ENCODE measurements around the gene PPP1R9B.

Gene PPP1R9B

DNA sequence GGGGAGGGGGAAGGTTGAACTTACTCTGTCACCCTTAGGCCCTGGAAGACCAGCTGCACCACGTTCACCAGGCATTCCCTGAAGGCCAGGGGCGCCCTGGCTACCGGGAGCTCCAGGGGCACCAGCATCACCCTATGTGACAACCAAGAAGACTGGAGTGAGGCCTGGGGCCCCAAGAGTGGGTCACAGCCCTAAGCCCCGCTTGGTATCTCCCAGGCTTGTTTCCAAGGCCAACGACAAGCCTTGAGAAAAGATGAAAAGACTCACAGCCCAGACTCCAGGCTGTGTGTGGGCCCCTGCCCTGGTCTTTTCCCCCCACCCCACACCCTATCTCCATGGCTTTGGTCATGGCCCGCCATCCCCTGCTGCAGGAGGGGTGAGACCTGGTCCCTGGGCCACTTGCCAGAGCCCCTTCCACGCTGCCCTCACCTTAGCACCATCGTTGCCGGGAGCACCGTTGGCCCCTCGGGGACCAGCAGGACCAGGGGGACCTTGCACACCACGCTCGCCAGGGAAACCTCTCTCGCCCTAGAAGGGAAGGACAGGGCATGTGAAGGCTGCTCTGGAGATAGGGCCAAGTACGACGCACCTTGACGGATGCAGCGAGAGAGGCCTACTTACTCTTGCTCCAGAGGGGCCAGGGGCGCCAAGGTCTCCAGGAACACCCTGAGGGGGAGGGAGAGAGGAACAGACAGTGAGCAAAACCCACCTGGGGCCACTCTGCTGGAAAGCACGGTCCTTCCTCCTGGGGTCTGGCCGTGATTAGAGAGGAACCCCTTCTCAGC lies 41.1 kb upstream of the PPP1R9B start:
- TF ChIP-seq POLR2A (IDR thresholded peaks at IDR 0.05; ENCODE audit: low read depth, low read length): no peak
- FAIRE-seq: no peak
- no peak for DNase-seq (ENCODE audit: insufficient read length, low spot score)

DNA sequence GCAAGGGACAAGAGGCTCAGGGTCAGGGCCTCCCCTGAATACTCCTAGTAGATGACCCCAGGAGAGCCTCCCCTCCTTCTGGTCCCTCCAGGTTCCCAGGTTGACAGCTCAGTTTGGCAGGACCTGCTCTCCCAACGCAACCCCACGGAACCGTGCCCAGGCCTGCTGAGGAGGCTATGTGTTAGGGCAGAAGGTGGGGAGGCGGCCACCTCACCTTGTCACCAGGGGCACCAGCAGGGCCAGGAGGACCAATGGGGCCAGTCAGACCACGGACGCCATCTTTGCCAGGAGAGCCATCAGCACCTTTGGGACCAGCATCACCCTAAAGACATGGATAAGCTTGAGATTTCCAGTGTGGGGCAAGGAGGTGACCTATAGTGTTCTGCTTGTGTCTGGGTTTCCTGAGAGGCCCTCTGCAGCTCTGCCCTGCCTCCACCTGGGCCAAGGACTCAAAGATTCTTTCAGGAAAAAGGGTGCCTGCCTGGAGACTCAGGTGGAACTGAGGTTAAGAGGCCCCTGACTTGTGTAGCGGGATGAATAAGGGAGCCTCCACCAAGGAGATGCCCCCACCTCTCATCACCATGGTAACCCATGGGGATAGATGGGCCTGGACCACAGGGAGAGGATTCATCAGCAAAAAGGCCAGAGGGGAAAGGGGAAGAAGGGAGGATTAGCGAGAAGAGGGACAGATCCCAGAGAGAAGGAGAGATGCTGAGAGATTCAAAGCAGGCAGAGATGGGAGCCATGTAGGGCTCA lies 40.3 kb upstream of the PPP1R9B start:
- no peak for TF ChIP-seq POLR2A (IDR thresholded peaks at IDR 0.05; ENCODE audit: low read depth, low read length)
- no peak for DNase-seq (ENCODE audit: insufficient read length, low spot score)
- FAIRE-seq: no peak

- no peak for TF ChIP-seq POLR2A (IDR thresholded peaks at IDR 0.05; ENCODE audit: low read depth, low read length)
- DNase-seq (ENCODE audit: insufficient read length, low spot score): no peak
- no peak for FAIRE-seq
Measured at GRCh38 chr17:50190293-50190602, 39.8 kb upstream of the PPP1R9B start.

DNA sequence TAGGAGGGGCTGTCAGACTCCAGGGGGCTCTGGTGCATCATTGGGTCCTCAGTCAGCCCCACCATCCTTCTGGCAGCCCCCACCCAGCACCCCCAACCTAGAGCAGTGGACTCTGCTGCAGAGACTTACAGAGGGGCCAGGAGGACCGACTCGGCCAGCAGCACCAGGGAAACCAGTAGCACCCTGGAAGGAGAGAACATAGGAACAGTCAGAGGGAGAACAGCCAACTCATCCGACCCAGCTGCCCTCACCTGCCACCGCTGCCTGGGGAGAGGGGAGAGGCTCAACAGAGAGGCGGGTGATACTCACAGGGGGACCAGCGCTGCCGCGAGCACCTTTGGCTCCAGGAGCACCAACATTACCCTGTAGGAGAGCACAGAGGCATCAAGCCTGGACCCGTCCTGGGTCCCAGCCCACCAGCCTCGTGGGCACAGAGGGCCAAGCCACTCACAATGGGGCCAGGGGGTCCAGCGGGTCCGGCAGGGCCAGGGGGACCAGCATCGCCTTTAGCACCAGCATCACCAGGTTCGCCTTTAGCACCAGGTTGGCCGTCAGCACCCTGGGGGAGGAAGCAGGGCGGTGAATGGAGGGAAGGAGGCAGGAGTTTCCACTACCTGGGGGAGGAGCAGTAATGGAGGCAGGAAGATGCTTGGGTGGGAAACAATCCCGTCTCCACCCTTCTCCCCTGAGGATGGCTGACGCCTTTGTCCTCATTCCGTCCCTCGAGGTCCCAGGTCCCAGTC lies 39.2 kb upstream of the PPP1R9B start:
- FAIRE-seq (no peak), DNase-seq (ENCODE audit: insufficient read length, low spot score) (no peak)
- no peak for TF ChIP-seq POLR2A (IDR thresholded peaks at IDR 0.05; ENCODE audit: low read depth, low read length)

DNA sequence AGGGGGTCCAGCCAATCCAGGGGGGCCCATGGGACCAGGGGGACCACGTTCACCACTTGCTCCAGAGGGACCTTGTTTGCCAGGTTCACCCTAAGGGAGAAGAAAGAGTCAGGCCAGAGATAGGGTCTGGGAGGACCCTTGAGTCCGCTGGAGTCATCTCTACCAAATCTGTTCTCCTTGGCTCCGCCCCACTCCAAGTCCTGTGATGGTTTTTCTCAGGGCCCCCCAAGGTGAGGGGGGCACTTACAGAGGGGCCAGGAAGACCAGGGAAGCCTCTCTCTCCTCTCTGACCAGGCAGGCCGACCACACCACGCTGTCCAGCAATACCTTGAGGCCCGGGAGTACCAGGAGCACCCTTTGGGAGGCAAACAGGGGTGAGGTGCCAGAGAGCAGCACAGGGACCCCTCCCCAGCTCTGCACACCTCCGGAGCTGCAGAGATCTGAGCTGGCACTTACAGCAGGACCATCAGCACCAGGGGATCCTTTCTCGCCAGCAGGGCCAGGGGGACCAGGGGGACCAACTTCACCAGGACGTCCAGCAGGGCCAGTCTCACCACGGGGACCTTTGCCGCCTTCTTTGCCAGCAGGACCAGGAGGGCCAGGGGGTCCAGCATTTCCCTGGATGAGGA lies 38.6 kb upstream of the PPP1R9B start:
- DNase-seq (ENCODE audit: insufficient read length, low spot score) (no peak), FAIRE-seq (no peak)
- TF ChIP-seq POLR2A (IDR thresholded peaks at IDR 0.05; ENCODE audit: low read depth, low read length): no peak

DNA sequence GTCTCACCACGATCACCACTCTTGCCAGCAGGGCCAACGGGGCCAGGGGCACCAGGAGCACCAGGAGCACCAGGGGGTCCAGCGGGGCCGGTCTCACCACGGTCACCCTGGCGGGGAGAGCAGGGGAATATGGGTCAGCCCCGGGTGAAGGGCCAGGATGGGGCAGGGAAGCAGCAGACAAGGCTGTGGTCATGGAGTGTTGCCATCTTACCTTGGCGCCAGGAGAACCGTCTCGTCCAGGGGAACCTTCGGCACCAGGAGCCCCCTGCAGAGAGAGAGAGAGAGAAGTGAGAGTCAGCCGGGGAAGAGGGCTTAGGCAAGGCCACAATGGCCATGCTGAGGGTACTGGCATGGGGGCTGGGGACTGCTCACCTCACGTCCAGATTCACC lies 38.0 kb upstream of the PPP1R9B start:
- FAIRE-seq (no peak), DNase-seq (ENCODE audit: insufficient read length, low spot score) (no peak)
- no peak for TF ChIP-seq POLR2A (IDR thresholded peaks at IDR 0.05; ENCODE audit: low read depth, low read length)

GRCh38 chr17:50187751-50188530 lies 37.5 kb upstream of the PPP1R9B start:
- no peak for DNase-seq (ENCODE audit: insufficient read length, low spot score)
- FAIRE-seq: no peak
- no peak for TF ChIP-seq POLR2A (IDR thresholded peaks at IDR 0.05; ENCODE audit: low read depth, low read length)

- no peak for FAIRE-seq
- DNase-seq (ENCODE audit: insufficient read length, low spot score): no peak
- no peak for TF ChIP-seq POLR2A (IDR thresholded peaks at IDR 0.05; ENCODE audit: low read depth, low read length)
Measured at GRCh38 chr17:50187394-50187725, 36.9 kb upstream of the PPP1R9B start.

GRCh38 chr17:50186661-50187393 lies 36.4 kb upstream of the PPP1R9B start:
- DNase-seq (ENCODE audit: insufficient read length, low spot score): no peak
- TF ChIP-seq POLR2A (IDR thresholded peaks at IDR 0.05; ENCODE audit: low read depth, low read length): no peak
- FAIRE-seq: no peak

DNA sequence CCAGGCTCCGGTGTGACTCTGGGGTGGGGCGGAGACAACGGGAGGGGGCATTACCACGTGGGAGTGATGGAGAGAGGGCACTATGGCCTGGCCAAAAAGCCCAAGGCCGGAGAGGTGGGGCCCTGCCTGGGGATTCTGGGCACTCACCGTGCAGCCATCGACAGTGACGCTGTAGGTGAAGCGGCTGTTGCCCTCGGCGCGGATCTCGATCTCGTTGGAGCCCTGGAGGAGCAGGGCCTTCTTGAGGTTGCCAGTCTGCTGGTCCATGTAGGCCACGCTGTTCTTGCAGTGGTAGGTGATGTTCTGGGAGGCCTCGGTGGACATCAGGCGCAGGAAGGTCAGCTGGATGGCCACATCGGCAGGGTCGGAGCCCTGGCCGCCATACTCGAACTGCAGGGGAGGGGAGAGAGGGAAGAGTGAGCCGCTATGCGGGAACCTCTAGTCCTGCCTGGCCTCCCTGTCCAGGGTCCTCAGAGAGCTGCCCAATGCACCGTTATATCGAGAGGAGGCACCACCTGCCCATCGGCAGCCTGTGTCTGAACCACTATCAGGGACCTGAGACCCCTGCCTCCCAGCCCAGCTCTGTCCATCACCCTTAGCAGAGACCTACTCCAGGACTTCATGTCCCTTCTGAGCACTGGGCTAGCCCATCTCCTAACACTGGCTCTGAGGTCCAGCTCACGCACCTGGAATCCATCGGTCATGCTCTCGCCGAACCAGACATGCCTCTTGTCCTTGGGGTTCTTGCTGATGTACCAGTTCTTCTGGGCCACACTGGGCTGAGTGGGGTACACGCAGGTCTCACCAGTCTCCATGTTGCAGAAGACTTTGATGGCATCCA lies 35.4 kb upstream of the PPP1R9B start:
- DNase-seq (ENCODE audit: insufficient read length, low spot score) (no peak), FAIRE-seq (no peak)
- no peak for TF ChIP-seq POLR2A (IDR thresholded peaks at IDR 0.05; ENCODE audit: low read depth, low read length)

DNA sequence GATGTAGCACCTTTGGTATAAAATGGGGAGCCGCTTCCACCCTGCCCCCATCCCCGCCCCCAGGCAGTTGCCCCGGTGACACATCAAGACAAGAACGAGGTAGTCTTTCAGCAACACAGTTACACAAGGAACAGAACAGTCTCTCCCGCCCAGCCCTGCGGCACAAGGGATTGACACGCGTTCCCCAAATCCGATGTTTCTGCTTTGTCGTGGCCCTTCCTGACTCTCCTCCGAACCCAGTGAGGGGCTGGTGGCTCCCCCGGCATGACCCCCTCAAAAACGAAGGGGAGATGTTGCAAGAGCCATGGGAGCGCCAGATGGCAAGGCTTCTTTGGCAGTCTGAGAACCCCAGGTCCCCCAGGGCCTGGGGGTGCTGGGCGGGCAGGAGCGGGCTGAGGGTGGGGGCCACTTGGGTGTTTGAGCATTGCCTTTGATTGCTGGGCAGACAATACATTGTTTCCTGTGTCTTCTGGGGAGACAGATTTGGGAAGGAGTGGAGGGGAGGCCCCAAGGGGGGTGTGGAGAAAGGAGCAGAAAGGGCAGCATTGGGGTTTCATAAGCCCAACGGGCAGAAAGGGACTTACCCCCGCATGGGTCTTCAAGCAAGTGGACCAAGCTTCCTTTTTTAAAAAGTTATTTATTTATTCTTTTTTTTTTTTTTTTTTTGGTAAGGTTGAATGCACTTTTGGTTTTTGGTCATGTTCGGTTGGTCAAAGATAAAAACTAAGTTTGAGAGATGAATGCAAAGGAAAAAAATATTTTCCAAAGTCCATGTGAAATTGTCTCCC lies 34.3 kb upstream of the PPP1R9B start:
- DNase-seq (ENCODE audit: insufficient read length, low spot score) (no peak), FAIRE-seq (no peak)
- no peak for TF ChIP-seq POLR2A (IDR thresholded peaks at IDR 0.05; ENCODE audit: low read depth, low read length)

All from H54 (cell line).